ENCODE measurements around the gene RELN.

DNA sequence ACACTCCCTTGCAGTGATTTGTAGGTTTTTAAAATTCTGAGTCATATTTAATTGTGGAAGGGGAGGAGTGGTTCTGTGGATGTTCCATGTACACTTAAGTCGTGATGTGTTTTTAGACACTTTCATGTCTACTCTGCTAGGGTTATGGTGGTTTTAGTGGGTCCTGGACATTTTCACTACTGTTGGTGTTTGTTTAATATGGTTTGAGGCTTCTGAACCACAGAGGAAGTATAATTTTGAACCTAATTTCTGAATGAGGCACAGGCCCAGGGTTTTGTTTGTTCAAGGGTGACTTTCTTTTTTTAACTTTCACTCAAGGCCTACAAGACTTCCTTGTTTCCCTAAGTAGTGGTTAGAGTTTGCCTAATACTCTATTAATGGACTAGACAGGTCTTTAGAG lies 556.7 kb downstream of the RELN start:
- TF ChIP-seq, protein P1, sequence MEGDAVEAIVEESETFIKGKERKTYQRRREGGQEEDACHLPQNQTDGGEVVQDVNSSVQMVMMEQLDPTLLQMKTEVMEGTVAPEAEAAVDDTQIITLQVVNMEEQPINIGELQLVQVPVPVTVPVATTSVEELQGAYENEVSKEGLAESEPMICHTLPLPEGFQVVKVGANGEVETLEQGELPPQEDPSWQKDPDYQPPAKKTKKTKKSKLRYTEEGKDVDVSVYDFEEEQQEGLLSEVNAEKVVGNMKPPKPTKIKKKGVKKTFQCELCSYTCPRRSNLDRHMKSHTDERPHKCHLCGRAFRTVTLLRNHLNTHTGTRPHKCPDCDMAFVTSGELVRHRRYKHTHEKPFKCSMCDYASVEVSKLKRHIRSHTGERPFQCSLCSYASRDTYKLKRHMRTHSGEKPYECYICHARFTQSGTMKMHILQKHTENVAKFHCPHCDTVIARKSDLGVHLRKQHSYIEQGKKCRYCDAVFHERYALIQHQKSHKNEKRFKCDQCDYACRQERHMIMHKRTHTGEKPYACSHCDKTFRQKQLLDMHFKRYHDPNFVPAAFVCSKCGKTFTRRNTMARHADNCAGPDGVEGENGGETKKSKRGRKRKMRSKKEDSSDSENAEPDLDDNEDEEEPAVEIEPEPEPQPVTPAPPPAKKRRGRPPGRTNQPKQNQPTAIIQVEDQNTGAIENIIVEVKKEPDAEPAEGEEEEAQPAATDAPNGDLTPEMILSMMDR (IDR thresholded peaks at IDR 0.05): no peak
- no peak for TF ChIP-seq ZFX (IDR thresholded peaks at IDR 0.05; ENCODE audit: borderline replicate concordance)

Data from 22Rv1 (cell line).